WI38 (cell line): ENCODE data around the gene RFC1.

Source experiments
- H3K4me3 ChIP-seq: 2 replicates; pipeline ENCODE4 v1.5.1; 2011; ENCODE audit warnings: low read depth, mild to moderate bottlenecking, control low read depth, low read length
- CTCF ChIP-seq: IDR thresholded peaks from 2 replicates; pipeline ENCODE4 v1.5.1; 2012; ENCODE audit warnings: low read depth, mild to moderate bottlenecking, control low read depth, low read length

The RFC1 gene

GRCh38 chr4:39349326-39349725 lies 16.8 kb downstream of the RFC1 start:
- no peak for TF ChIP-seq CTCF

GRCh38 chr4:39348371-39349315 lies 17.5 kb downstream of the RFC1 start:
- TF ChIP-seq CTCF, result no peak

More at GRCh38 chr4:39349326-39349725, 16.8 kb downstream of the RFC1 start:
- H3K4me3 ChIP-seq, result no peak overlapping the region

GRCh38 chr4:39346856-39347519 lies 19.2 kb downstream of the RFC1 start:
- TF ChIP-seq CTCF, result no peak
- H3K4me3 ChIP-seq, result no peak overlapping the region

More at GRCh38 chr4:39348371-39349315, 17.5 kb downstream of the RFC1 start:
- H3K4me3 ChIP-seq, result no peak overlapping the region

GRCh38 chr4:39342731-39343130 lies 23.4 kb downstream of the RFC1 start:
- H3K4me3 ChIP-seq, result no peak overlapping the region
- no peak for TF ChIP-seq CTCF

GRCh38 chr4:39341075-39341725 lies 25.0 kb downstream of the RFC1 start:
- no peak overlapping the region for H3K4me3 ChIP-seq
- no peak for TF ChIP-seq CTCF

GRCh38 chr4:39339968-39340367 lies 26.2 kb downstream of the RFC1 start:
- no peak for TF ChIP-seq CTCF
- H3K4me3 ChIP-seq, result no peak overlapping the region
